Dendritic cell treated with granulocyte-macrophage colony-stimulating factor and Interleukin-4, amounts not matched to agents 40 ng/mL and 50 ng/mL, for 4 days (primary cell): ENCODE data around the gene CACNA2D2.
"Not testable (repeated sequence)": the region's sequence is repeated elsewhere in the genome, so short reads cannot be mapped to it uniquely, and the experiment has no call there.

Source experiments
- H3K27ac Mint-ChIP-seq: one replicate; pipeline ENCODE4 v1.8.0; 2022; ENCODE audit warnings: mild to moderate bottlenecking, mixed read lengths
- H3K27me3 Mint-ChIP-seq: one replicate; pipeline ENCODE4 v1.8.0; 2022; ENCODE audit warnings: mild to moderate bottlenecking, mixed read lengths
- H3K36me3 Mint-ChIP-seq: one replicate; pipeline ENCODE4 v1.8.0; 2022; ENCODE audit warnings: low read depth, mixed read lengths
- H3K4me1 Mint-ChIP-seq: one replicate; pipeline ENCODE4 v1.8.0; 2022; ENCODE audit warnings: low read depth, mixed read lengths
- H3K4me3 Mint-ChIP-seq: one replicate; pipeline ENCODE4 v1.8.0; 2022; ENCODE audit warnings: mild to moderate bottlenecking, moderate library complexity, mixed read lengths
- H3K9me3 Mint-ChIP-seq: one replicate; pipeline ENCODE4 v1.8.0; 2022; ENCODE audit warnings: mixed read lengths
- intact Hi-C: fragments of 100-400 bp; cut with micrococcal nuclease; formaldehyde crosslinking; loops from one replicate; pipeline ENCODE4 v1.15.0; 2022

CACNA2D2 gene

GRCh38 chr3:50519471-50520089, 16.1 kb upstream of the CACNA2D2 start:
- Mint-ChIP-seq H3K36me3 (no peaks in the 10 kb centered on the region), H3K9me3 (no peaks in the 10 kb centered on the region), H3K4me1 (peaks cover 59% of the 10 kb centered on the region), H3K4me3 (no peak overlapping the region), H3K27ac (no peak overlapping the region), H3K27me3 (peaks cover 39% of the 10 kb centered on the region)
- intact Hi-C loops: loop anchor here (1.0 kb wide), 1 partner anchor 23 kb away; no protein-coding TSS in a partner anchor

- H3K4me3 Mint-ChIP-seq: no peak overlapping the region
- intact Hi-C loops: no loop called here
- peaks cover 44% of the 10 kb centered on the region for H3K27me3 Mint-ChIP-seq
- H3K9me3 Mint-ChIP-seq: no peaks in the 10 kb centered on the region
- peaks cover 49% of the 10 kb centered on the region for H3K4me1 Mint-ChIP-seq
- no peak overlapping the region for H3K27ac Mint-ChIP-seq
- no peaks in the 10 kb centered on the region for H3K36me3 Mint-ChIP-seq
These were observed 15.0 kb upstream of the CACNA2D2 start for GRCh38 chr3:50518436-50518835.

GRCh38 chr3:50517721-50518206, 14.3 kb upstream of the CACNA2D2 start:
- Mint-ChIP-seq H3K36me3 (no peaks in the 10 kb centered on the region), H3K4me1 (peaks cover 46% of the 10 kb centered on the region), H3K27me3 (peaks cover 44% of the 10 kb centered on the region), H3K27ac (no peak overlapping the region), H3K4me3 (no peak overlapping the region), H3K9me3 (no peaks in the 10 kb centered on the region)
- intact Hi-C loops: no loop called here

GRCh38 chr3:50516440-50516871, 13.0 kb upstream of the CACNA2D2 start:
- H3K27me3 Mint-ChIP-seq: peaks cover 44% of the 10 kb centered on the region
- peaks cover 33% of the 10 kb centered on the region for H3K4me1 Mint-ChIP-seq
- no peaks in the 10 kb centered on the region for H3K9me3 Mint-ChIP-seq
- no peak overlapping the region for H3K27ac Mint-ChIP-seq
- no peak overlapping the region for H3K4me3 Mint-ChIP-seq
- intact Hi-C loops: no loop called here
- no peaks in the 10 kb centered on the region for H3K36me3 Mint-ChIP-seq

GRCh38 chr3:50515565-50516439, 12.4 kb upstream of the CACNA2D2 start:
- Mint-ChIP-seq H3K9me3 (no peaks in the 10 kb centered on the region), H3K36me3 (no peaks in the 10 kb centered on the region), H3K4me3 (no peak overlapping the region), H3K4me1 (peaks cover 27% of the 10 kb centered on the region), H3K27ac (peak overlapping the region; percentile 32), H3K27me3 (peaks cover 40% of the 10 kb centered on the region)
- intact Hi-C loops: no loop called here

- H3K4me3 Mint-ChIP-seq, H3K9me3 Mint-ChIP-seq, H3K27ac Mint-ChIP-seq, H3K36me3 Mint-ChIP-seq, intact Hi-C loops: not testable (repeated sequence)
- Mint-ChIP-seq H3K27me3 (peaks cover 31% of the 10 kb centered on the region), H3K4me1 (peaks cover 23% of the 10 kb centered on the region)
These were observed 9.5 kb upstream of the CACNA2D2 start for GRCh38 chr3:50512908-50513307.

GRCh38 chr3:50512131-50512530, 8.7 kb upstream of the CACNA2D2 start:
- Mint-ChIP-seq H3K36me3 (no peaks in the 10 kb centered on the region), H3K27me3 (peaks cover 30% of the 10 kb centered on the region), H3K9me3 (no peaks in the 10 kb centered on the region), H3K4me1 (peaks cover 23% of the 10 kb centered on the region), H3K27ac (no peak overlapping the region), H3K4me3 (no peak overlapping the region)
- intact Hi-C loops: no loop called here

GRCh38 chr3:50510325-50510724, 6.9 kb upstream of the CACNA2D2 start:
- H3K27ac Mint-ChIP-seq: no peak overlapping the region
- intact Hi-C loops: no loop called here
- H3K36me3 Mint-ChIP-seq: no peaks in the 10 kb centered on the region
- no peak overlapping the region for H3K4me3 Mint-ChIP-seq
- H3K27me3 Mint-ChIP-seq: peaks cover 31% of the 10 kb centered on the region
- peaks cover 8% of the 10 kb centered on the region for H3K4me1 Mint-ChIP-seq
- H3K9me3 Mint-ChIP-seq: no peaks in the 10 kb centered on the region

- no peak overlapping the region for H3K4me3 Mint-ChIP-seq
- H3K9me3 Mint-ChIP-seq: no peaks in the 10 kb centered on the region
- H3K27me3 Mint-ChIP-seq: peaks cover 32% of the 10 kb centered on the region
- intact Hi-C loops: no loop called here
- H3K36me3 Mint-ChIP-seq: no peaks in the 10 kb centered on the region
- peaks cover 2% of the 10 kb centered on the region for H3K4me1 Mint-ChIP-seq
- H3K27ac Mint-ChIP-seq: no peak overlapping the region
These were observed 6.3 kb upstream of the CACNA2D2 start for GRCh38 chr3:50509715-50510114.

GRCh38 chr3:50508821-50509220, 5.4 kb upstream of the CACNA2D2 start:
- H3K36me3 Mint-ChIP-seq: no peaks in the 10 kb centered on the region
- no peaks in the 10 kb centered on the region for H3K4me1 Mint-ChIP-seq

GRCh38 chr3:50506169-50506568, 2.7 kb upstream of the CACNA2D2 start:
- Mint-ChIP-seq H3K36me3 (no peaks in the 10 kb centered on the region), H3K4me1 (no peaks in the 10 kb centered on the region), H3K9me3 (no peaks in the 10 kb centered on the region), H3K27ac (no peak overlapping the region), H3K27me3 (peaks cover 55% of the 10 kb centered on the region), H3K4me3 (no peak overlapping the region)
- intact Hi-C loops: no loop called here

More at GRCh38 chr3:50508821-50509220, 5.4 kb upstream of the CACNA2D2 start:
- no peak overlapping the region for H3K4me3 Mint-ChIP-seq
- H3K27ac Mint-ChIP-seq: no peak overlapping the region
- intact Hi-C loops: no loop called here
- peaks cover 35% of the 10 kb centered on the region for H3K27me3 Mint-ChIP-seq
- H3K9me3 Mint-ChIP-seq: no peaks in the 10 kb centered on the region

- no peaks in the 10 kb centered on the region for H3K36me3 Mint-ChIP-seq
- H3K27me3 Mint-ChIP-seq: peaks cover 64% of the 10 kb centered on the region
- H3K4me3 Mint-ChIP-seq: no peak overlapping the region
- no peaks in the 10 kb centered on the region for H3K4me1 Mint-ChIP-seq
- no peaks in the 10 kb centered on the region for H3K9me3 Mint-ChIP-seq
- intact Hi-C loops: no loop called here
- H3K27ac Mint-ChIP-seq: no peak overlapping the region
These were observed 1.2 kb upstream of the CACNA2D2 start for GRCh38 chr3:50504681-50505080.

GRCh38 chr3:50502584-50503423, 630 bp downstream of the CACNA2D2 start:
- Mint-ChIP-seq H3K9me3 (no peaks in the 10 kb centered on the region), H3K27ac (no peak overlapping the region), H3K36me3 (no peaks in the 10 kb centered on the region), H3K4me1 (no peaks in the 10 kb centered on the region), H3K4me3 (peak overlapping the region; percentile 17), H3K27me3 (peaks cover 65% of the 10 kb centered on the region)
- intact Hi-C loops: no loop called here

- H3K4me3 Mint-ChIP-seq: no peak overlapping the region
- H3K27ac Mint-ChIP-seq: no peak overlapping the region
- no peaks in the 10 kb centered on the region for H3K4me1 Mint-ChIP-seq
- peaks cover 65% of the 10 kb centered on the region for H3K27me3 Mint-ChIP-seq
- intact Hi-C loops: no loop called here
- no peaks in the 10 kb centered on the region for H3K9me3 Mint-ChIP-seq
- no peaks in the 10 kb centered on the region for H3K36me3 Mint-ChIP-seq
These were observed 1.2 kb downstream of the CACNA2D2 start for GRCh38 chr3:50502225-50502583.
